ENCODE data around the gene CDSN.

The CDSN gene

GRCh38 chr6:31144296-31144969, 24.2 kb upstream of the CDSN start:
- no peak overlapping the region for H3K4me3 ChIP-seq (ENCODE audit: low read depth, low read length)
- DNase-seq (ENCODE audit: low read depth), result no peak
- no peak for TF ChIP-seq CTCF (IDR thresholded peaks at IDR 0.05; ENCODE audit: control insufficient read depth, extremely low read depth, insufficient read depth)

- TF ChIP-seq CTCF (IDR thresholded peaks at IDR 0.05; ENCODE audit: control insufficient read depth, extremely low read depth, insufficient read depth), result no peak
- no peak for DNase-seq (ENCODE audit: low read depth)
- H3K4me3 ChIP-seq (ENCODE audit: low read depth, low read length), result no peak overlapping the region
These were observed 22.9 kb upstream of the CDSN start for GRCh38 chr6:31143148-31143547.

- no peak for TF ChIP-seq CTCF (IDR thresholded peaks at IDR 0.05; ENCODE audit: control insufficient read depth, extremely low read depth, insufficient read depth)
- no peak overlapping the region for H3K4me3 ChIP-seq (ENCODE audit: low read depth, low read length)
- DNase-seq (ENCODE audit: low read depth), result no peak
These were observed 22.1 kb upstream of the CDSN start for GRCh38 chr6:31142361-31142761.

GRCh38 chr6:31140643-31141042, 20.4 kb upstream of the CDSN start:
- TF ChIP-seq CTCF (IDR thresholded peaks at IDR 0.05; ENCODE audit: control insufficient read depth, extremely low read depth, insufficient read depth), result no peak
- DNase-seq (ENCODE audit: low read depth), result no peak
- H3K4me3 ChIP-seq (ENCODE audit: low read depth, low read length), result no peak overlapping the region

- no peak for TF ChIP-seq CTCF (IDR thresholded peaks at IDR 0.05; ENCODE audit: control insufficient read depth, extremely low read depth, insufficient read depth)
- DNase-seq (ENCODE audit: low read depth), result no peak
- no peak overlapping the region for H3K4me3 ChIP-seq (ENCODE audit: low read depth, low read length)
These were observed 19.4 kb upstream of the CDSN start for GRCh38 chr6:31139599-31139998.

GRCh38 chr6:31138982-31139381, 18.7 kb upstream of the CDSN start, which contains the start of gene PSORS1C2:
Gene PSORS1C2 (minus strand): TSS chr6:31139066. CDS start chr6:31139026, 40 bp downstream.
- TF ChIP-seq CTCF (IDR thresholded peaks at IDR 0.05; ENCODE audit: control insufficient read depth, extremely low read depth, insufficient read depth), result no peak
- DNase-seq (ENCODE audit: low read depth), result no peak
- no peak within 1 kb of the TSS for H3K4me3 ChIP-seq (ENCODE audit: low read depth, low read length)

- DNase-seq (ENCODE audit: low read depth), result no peak
- no peak overlapping the region for H3K4me3 ChIP-seq (ENCODE audit: low read depth, low read length)
- no peak for TF ChIP-seq CTCF (IDR thresholded peaks at IDR 0.05; ENCODE audit: control insufficient read depth, extremely low read depth, insufficient read depth)
These were observed 15.5 kb upstream of the CDSN start for GRCh38 chr6:31135710-31136109.

Measured in LNCaP clone FGC (cell line).